GM10266 (cell line): ENCODE data around the gene HTR3A.

Experiments used
- DNase-seq: peaks from one replicate; pipeline ENCODE4 v3.0.0; 2012; ENCODE audit errors: extremely low spot score
- TF ChIP-seq, protein P1 (sequence below): IDR thresholded peaks from 2 replicates; pipeline ENCODE4 v1.5.1; 2012; ENCODE audit warnings: mild to moderate bottlenecking, low read depth; ENCODE audit not compliant: control insufficient read depth, insufficient read depth; ENCODE audit errors: missing control alignments

The HTR3A gene

DNA sequence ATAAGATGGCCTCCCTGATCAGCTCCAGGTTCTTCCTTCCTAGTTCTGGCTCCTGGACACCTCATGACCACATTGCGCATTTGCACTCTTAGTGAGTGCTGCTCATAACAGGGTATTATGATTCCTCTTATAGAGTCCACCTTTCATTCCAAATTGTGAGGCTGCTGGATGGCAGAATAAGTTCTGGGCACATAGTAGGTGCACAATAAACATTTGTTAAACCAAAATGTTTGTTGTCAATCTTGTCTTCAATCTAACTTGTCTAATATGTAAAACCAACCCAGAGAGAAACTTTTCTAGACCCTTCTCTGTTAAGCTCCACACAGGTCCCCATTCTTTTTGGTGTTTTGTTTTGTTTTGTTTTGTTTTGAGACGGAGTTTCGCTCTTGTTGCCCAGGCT, 62.0 kb downstream of the HTR3A start:
- no peak for DNase-seq
- TF ChIP-seq, protein P1, sequence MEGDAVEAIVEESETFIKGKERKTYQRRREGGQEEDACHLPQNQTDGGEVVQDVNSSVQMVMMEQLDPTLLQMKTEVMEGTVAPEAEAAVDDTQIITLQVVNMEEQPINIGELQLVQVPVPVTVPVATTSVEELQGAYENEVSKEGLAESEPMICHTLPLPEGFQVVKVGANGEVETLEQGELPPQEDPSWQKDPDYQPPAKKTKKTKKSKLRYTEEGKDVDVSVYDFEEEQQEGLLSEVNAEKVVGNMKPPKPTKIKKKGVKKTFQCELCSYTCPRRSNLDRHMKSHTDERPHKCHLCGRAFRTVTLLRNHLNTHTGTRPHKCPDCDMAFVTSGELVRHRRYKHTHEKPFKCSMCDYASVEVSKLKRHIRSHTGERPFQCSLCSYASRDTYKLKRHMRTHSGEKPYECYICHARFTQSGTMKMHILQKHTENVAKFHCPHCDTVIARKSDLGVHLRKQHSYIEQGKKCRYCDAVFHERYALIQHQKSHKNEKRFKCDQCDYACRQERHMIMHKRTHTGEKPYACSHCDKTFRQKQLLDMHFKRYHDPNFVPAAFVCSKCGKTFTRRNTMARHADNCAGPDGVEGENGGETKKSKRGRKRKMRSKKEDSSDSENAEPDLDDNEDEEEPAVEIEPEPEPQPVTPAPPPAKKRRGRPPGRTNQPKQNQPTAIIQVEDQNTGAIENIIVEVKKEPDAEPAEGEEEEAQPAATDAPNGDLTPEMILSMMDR: no peak

DNA sequence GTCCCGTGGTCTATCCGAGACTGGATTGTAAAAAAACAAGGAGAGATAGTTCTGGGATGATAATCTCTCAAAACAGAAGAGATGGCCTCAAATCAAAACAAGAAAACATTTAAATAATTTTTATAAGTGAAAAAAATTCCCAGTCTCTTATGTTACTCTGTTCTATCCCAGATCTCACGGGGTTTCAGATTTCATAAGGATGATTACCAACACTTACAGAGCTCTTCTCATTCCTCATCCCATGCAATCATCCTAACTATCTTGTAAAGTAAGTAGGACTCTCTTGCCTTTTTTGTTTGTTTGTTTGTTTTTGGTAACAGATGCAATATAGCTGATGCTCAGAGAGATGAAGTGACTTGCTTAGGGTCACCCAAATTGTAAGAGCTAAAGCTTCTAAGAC, 64.6 kb downstream of the HTR3A start:
- no peak for DNase-seq
- TF ChIP-seq, protein P1: no peak
